OCI-LY1 (cell line): Measurements from ENCODE around the gene TCTN3.
"Not testable (repeated sequence)": the region's sequence is repeated elsewhere in the genome, so short reads cannot be mapped to it uniquely, and the experiment has no call there.

ENCODE experiments used
- H2AFZ ChIP-seq: fragments of 200-600 bp; sonication (generic), shearing (Covaris generic); 2 replicates; pipeline ENCODE4 v1.6.0; 2014; ENCODE audit warnings: antibody characterized with exemption, mild to moderate bottlenecking, low read length
- H3F3A ChIP-seq: fragments of 200-600 bp; sonication (generic), shearing (Covaris generic); 2 replicates; pipeline ENCODE4 v1.6.0; 2014; ENCODE audit warnings: mild to moderate bottlenecking, antibody characterized with exemption, low read length, moderate library complexity; ENCODE audit not compliant: insufficient read depth
- H3K27ac ChIP-seq: fragments of 200-600 bp; sonication (generic); 2 replicates; pipeline ENCODE4 v1.5.1; 2014; ENCODE audit warnings: low read length, mixed run types, mild to moderate bottlenecking, low read depth; ENCODE audit not compliant: poor library complexity, severe bottlenecking
- H3K27me3 ChIP-seq: fragments of 200-600 bp; sonication (generic); 2 replicates; pipeline ENCODE4 v1.6.0; 2014; ENCODE audit warnings: antibody characterized with exemption, mild to moderate bottlenecking, low read length, moderate library complexity; ENCODE audit not compliant: insufficient read depth
- H3K36me3 ChIP-seq: fragments of 200-600 bp; sonication (generic); 2 replicates; pipeline ENCODE4 v1.6.1; 2014; ENCODE audit warnings: mild to moderate bottlenecking, antibody characterized with exemption, low read length, moderate library complexity, mixed read lengths; ENCODE audit not compliant: insufficient read depth
- H3K4me1 ChIP-seq: fragments of 200-600 bp; sonication (generic); 2 replicates; pipeline ENCODE4 v1.5.1; 2014; ENCODE audit warnings: mild to moderate bottlenecking, low read length, moderate library complexity; ENCODE audit not compliant: insufficient read depth, severe bottlenecking
- H3K4me2 ChIP-seq: fragments of 200-600 bp; sonication (generic), shearing (Covaris generic); 2 replicates; pipeline ENCODE4 v1.6.1; 2014; ENCODE audit warnings: low read length
- H3K4me3 ChIP-seq: fragments of 200-600 bp; sonication (generic); 2 replicates; pipeline ENCODE4 v1.5.1; 2014; ENCODE audit warnings: low read length, low read depth, mild to moderate bottlenecking, mixed read lengths; ENCODE audit not compliant: poor library complexity, severe bottlenecking
- H3K79me2 ChIP-seq: fragments of 200-600 bp; shearing (Covaris generic); 2 replicates; pipeline ENCODE4 v1.6.1; 2016; ENCODE audit warnings: mixed run types, low read length, mixed read lengths; ENCODE audit not compliant: insufficient read depth
- H3K9ac ChIP-seq: fragments of 200-600 bp; sonication (generic), shearing (Covaris generic); 2 replicates; pipeline ENCODE4 v1.6.1; 2014; ENCODE audit warnings: mild to moderate bottlenecking, low read length, mixed read lengths
- H3K9me2 ChIP-seq: fragments of 200-600 bp; sonication (generic), shearing (Covaris generic); 2 replicates; pipeline ENCODE4 v1.6.1; 2014; ENCODE audit warnings: low read depth, mild to moderate bottlenecking, low read length, mixed read lengths
- H3K9me3 ChIP-seq: fragments of 200-600 bp; shearing (Covaris generic); 2 replicates; pipeline ENCODE4 v1.6.1; 2014; ENCODE audit warnings: low read length, mixed read lengths
- H4K20me1 ChIP-seq: fragments of 200-600 bp; sonication (generic), shearing (Covaris generic); 2 replicates; pipeline ENCODE4 v1.6.0; 2016; ENCODE audit warnings: mild to moderate bottlenecking, low read length; ENCODE audit not compliant: insufficient read depth
- EZH2 ChIP-seq: fragments of 200-600 bp; sonication (generic), shearing (Covaris generic); IDR thresholded peaks from 2 replicates; pipeline ENCODE4 v1.8.0; 2017; ENCODE audit warnings: borderline replicate concordance, mixed run types, mild to moderate bottlenecking, antibody characterized with exemption, low read length, moderate library complexity, mixed read lengths
- TF ChIP-seq, protein P1 (sequence below): fragments of 200-600 bp; sonication (generic), shearing (Covaris generic); IDR thresholded peaks from 2 replicates; pipeline ENCODE4 v1.5.1; 2017; ENCODE audit warnings: mild to moderate bottlenecking, antibody characterized with exemption, low read length, moderate library complexity, mixed read lengths

TCTN3 gene

DNA sequence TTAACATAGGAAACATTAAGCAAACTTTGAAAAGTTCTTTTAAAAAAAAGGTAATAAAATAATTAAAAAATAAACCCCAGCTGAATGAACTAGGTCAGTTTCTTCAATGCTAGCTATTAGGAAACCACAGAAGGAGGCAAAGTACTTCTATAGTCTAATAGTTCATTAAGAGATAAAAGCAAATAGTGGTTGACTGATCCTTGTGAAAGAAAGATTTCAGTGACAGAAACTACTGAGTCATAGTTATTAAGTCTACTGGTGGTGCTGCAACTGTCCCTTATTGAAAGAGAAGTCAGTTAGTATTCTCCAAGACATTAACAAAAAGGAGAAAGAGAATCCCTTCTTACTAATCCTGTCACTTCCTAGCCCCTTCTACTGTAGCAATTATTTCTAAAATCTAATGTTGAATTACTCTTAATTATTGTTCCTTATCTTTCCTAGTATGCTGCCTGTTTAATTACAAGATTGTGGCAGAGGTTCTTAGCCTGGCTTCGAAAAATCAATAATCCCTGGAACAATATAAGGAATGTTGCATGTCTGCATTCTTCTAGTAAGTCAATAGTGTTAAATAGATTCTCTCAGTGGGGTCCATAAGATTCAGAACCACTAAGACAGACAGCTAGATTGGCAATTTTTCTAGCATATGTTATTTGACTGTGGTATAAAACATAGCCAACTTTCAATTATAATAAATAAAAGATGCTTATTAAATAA is 18.2 kb downstream of the TCTN3 start:
- Histone ChIP-seq H3K27ac (no peak overlapping the region), H3K9me2 (no peaks in the 10 kb centered on the region), H3K4me3 (no peak overlapping the region), H3K79me2 (no peaks in the 10 kb centered on the region), H3K27me3 (no peaks in the 10 kb centered on the region), H3K4me2 (no peak overlapping the region), H3K36me3 (0 out of 2 replicates have a peak, but pooled peaks cover 9% of the 10 kb centered on the region), H3K4me1 (no peaks in the 10 kb centered on the region), H2AFZ (no peak overlapping the region), H3K9ac (no peak overlapping the region), H3K9me3 (no peaks in the 10 kb centered on the region), H3F3A (no peaks in the 10 kb centered on the region), H4K20me1 (no peaks in the 10 kb centered on the region)
- TF ChIP-seq, protein P1, sequence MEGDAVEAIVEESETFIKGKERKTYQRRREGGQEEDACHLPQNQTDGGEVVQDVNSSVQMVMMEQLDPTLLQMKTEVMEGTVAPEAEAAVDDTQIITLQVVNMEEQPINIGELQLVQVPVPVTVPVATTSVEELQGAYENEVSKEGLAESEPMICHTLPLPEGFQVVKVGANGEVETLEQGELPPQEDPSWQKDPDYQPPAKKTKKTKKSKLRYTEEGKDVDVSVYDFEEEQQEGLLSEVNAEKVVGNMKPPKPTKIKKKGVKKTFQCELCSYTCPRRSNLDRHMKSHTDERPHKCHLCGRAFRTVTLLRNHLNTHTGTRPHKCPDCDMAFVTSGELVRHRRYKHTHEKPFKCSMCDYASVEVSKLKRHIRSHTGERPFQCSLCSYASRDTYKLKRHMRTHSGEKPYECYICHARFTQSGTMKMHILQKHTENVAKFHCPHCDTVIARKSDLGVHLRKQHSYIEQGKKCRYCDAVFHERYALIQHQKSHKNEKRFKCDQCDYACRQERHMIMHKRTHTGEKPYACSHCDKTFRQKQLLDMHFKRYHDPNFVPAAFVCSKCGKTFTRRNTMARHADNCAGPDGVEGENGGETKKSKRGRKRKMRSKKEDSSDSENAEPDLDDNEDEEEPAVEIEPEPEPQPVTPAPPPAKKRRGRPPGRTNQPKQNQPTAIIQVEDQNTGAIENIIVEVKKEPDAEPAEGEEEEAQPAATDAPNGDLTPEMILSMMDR, result no peak
- no peak for TF ChIP-seq EZH2

DNA sequence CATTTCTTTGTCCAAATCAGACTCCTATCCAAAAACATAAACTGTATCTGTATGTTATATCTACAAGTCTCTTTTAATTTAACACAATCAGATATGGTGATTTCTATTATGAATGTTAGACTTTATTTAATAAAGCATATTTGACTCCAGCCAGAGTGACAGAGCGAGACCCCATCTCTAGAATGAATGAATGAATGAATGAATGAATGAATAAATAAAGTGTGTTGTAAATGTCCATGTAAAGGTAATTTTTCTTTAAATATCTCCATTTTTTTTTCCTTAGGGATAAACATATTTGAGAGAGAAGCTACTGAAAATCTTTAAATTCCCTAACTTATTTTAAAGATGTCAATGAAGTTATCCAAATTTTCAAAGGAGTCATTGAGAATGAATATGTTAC is 19.1 kb downstream of the TCTN3 start:
- Histone ChIP-seq H3K36me3 (0 out of 2 replicates have a peak, but pooled peaks cover 2% of the 10 kb centered on the region), H2AFZ (no peak overlapping the region), H3K4me2 (no peak overlapping the region), H4K20me1 (no peaks in the 10 kb centered on the region), H3K4me1 (no peaks in the 10 kb centered on the region), H3K4me3 (no peak overlapping the region), H3K9me3 (no peaks in the 10 kb centered on the region), H3F3A (no peaks in the 10 kb centered on the region), H3K27me3 (no peaks in the 10 kb centered on the region), H3K79me2 (no peaks in the 10 kb centered on the region), H3K9ac (no peak overlapping the region), H3K27ac (no peak overlapping the region), H3K9me2 (no peaks in the 10 kb centered on the region)
- TF ChIP-seq EZH2, result no peak
- TF ChIP-seq, protein P1, result no peak

DNA sequence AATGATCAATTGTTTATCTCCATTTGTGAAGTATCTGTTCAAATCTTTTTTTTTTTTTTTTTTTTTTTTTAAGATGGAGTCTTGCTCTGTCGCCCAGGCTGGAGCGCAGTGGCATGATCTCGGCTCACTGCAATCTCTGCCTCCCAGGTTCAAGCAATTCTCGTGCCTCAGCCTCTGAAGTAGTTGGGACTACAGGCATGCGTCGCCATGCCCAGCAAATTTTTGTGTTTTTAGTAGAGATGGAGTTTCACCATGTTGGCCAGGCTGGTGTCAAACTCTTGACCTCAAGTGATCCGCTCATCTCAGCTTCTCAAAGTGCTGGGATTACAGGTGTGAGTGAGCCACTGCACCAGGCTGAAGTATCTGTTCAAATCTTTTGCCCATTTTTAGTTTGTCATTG is 21.1 kb downstream of the TCTN3 start:
- not testable (repeated sequence) for H3F3A ChIP-seq, H3K9me3 ChIP-seq, H3K36me3 ChIP-seq, H3K9ac ChIP-seq, H3K4me3 ChIP-seq, H3K27me3 ChIP-seq, H3K79me2 ChIP-seq, H3K9me2 ChIP-seq, H3K27ac ChIP-seq, H3K4me2 ChIP-seq, H2AFZ ChIP-seq, H4K20me1 ChIP-seq, H3K4me1 ChIP-seq

DNA sequence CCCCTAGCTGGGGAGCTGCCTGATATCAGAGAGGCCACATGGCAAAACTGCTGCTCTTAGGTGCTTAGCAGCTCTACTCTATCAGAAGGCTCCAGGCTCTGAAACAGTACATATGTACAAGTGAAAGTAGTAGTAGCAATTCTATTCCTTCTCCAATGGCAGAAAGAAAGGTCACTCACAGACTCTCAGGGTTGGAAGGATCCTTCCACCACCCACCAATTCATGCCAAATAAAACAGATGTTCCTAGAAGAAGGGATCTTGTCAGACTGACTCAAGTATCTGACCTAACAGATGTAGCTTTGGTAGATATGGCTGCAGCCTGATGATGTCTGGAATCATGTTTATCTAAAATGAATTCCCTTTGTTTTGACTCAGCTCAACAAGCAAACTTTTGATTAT is 29.2 kb downstream of the TCTN3 start:
- Histone ChIP-seq H4K20me1 (no peaks in the 10 kb centered on the region), H3K27ac (no peak overlapping the region), H2AFZ (no peak overlapping the region), H3K4me1 (no peaks in the 10 kb centered on the region), H3K79me2 (no peaks in the 10 kb centered on the region), H3F3A (no peaks in the 10 kb centered on the region), H3K9me2 (no peaks in the 10 kb centered on the region), H3K9me3 (no peaks in the 10 kb centered on the region), H3K9ac (no peak overlapping the region), H3K4me2 (no peak overlapping the region), H3K36me3 (no peaks in the 10 kb centered on the region), H3K4me3 (no peak overlapping the region), H3K27me3 (no peaks in the 10 kb centered on the region)
- no peak for TF ChIP-seq EZH2
- TF ChIP-seq, protein P1, result no peak
